ENCODE results near the gene CZIB.

CZIB gene

DNA sequence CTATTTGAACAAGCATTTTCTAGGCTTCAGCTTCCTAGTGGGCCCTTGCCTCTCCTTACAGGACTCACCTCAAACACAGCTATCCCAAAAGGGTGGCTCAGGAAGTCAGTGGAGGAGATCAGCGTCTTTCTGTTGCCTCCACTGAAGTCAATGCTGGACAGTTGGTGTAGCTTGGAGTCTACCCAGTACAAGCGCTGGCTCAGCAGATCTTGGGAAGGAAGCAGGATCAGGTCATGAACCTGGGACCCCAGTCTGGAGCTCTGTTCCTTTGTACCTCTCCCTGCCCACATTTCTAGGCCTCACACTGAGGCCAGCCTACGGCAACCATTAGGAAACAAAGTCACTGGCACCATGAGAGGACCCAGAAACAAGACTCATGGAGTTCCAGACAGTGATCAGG, 41.6 kb upstream of the CZIB start:
- no peak for TF ChIP-seq CTCF (IDR thresholded peaks at IDR 0.05; ENCODE audit: control insufficient read depth, insufficient read depth, low read depth, low read length, missing control alignments)
- H3K4me3 ChIP-seq (ENCODE audit: control insufficient read depth, low read depth, low read length) = no peak overlapping the region
- DNase-seq (ENCODE audit: low read depth) = no peak

- TF ChIP-seq CTCF (IDR thresholded peaks at IDR 0.05; ENCODE audit: control insufficient read depth, insufficient read depth, low read depth, low read length, missing control alignments) = no peak
- no peak for DNase-seq (ENCODE audit: low read depth)
- no peak overlapping the region for H3K4me3 ChIP-seq (ENCODE audit: control insufficient read depth, low read depth, low read length)
Measured at GRCh38 chr1:53260631-53261247, 40.3 kb upstream of the CZIB start.

DNA sequence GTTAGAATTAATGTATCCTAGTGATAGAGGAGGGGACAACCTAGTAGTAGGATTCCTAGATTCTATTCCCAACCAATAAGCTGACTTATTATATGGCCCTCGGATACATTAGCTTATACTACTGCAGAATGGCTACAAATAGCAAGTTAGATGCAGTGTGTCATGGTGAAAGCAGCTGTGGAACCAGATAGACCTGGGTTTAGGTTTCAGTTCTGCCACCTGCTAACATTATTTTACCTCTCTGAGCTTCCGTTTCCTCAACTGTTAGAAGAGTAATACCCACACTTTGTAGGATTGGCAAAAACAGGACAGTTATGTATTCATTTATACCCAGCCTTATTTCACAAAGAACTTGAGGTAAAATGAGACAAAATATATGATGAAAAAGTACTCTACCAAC, 39.5 kb upstream of the CZIB start:
- no peak for DNase-seq (ENCODE audit: low read depth)
- H3K4me3 ChIP-seq (ENCODE audit: control insufficient read depth, low read depth, low read length) = no peak overlapping the region
- no peak for TF ChIP-seq CTCF (IDR thresholded peaks at IDR 0.05; ENCODE audit: control insufficient read depth, insufficient read depth, low read depth, low read length, missing control alignments)

DNA sequence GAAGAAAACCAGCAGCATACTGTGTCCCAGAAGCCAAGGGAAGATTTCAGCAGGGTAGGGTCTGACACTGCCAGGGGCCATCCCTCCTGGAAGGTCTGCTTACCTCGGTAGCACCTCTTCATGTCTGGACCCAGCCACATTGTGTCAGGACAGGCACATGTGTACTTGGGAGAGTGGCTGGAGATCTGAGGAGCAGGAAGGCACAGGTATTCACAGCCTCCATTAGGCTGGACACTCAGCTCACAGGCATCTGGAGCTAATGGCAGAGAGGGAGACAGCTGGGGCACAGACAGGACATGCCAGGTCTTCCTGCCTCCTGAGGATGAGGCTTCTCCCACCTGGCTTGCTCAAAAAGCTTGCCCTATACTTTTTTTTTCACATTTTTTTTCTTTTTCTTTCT, 37.8 kb upstream of the CZIB start:
- TF ChIP-seq CTCF (IDR thresholded peaks at IDR 0.05; ENCODE audit: control insufficient read depth, insufficient read depth, low read depth, low read length, missing control alignments) = no peak
- no peak for DNase-seq (ENCODE audit: low read depth)
- H3K4me3 ChIP-seq (ENCODE audit: control insufficient read depth, low read depth, low read length) = no peak overlapping the region

- no peak for DNase-seq (ENCODE audit: low read depth)
- H3K4me3 ChIP-seq (ENCODE audit: control insufficient read depth, low read depth, low read length) = no peak overlapping the region
- no peak for TF ChIP-seq CTCF (IDR thresholded peaks at IDR 0.05; ENCODE audit: control insufficient read depth, insufficient read depth, low read depth, low read length, missing control alignments)
Measured at GRCh38 chr1:53257454-53258081, 37.1 kb upstream of the CZIB start.

DNA sequence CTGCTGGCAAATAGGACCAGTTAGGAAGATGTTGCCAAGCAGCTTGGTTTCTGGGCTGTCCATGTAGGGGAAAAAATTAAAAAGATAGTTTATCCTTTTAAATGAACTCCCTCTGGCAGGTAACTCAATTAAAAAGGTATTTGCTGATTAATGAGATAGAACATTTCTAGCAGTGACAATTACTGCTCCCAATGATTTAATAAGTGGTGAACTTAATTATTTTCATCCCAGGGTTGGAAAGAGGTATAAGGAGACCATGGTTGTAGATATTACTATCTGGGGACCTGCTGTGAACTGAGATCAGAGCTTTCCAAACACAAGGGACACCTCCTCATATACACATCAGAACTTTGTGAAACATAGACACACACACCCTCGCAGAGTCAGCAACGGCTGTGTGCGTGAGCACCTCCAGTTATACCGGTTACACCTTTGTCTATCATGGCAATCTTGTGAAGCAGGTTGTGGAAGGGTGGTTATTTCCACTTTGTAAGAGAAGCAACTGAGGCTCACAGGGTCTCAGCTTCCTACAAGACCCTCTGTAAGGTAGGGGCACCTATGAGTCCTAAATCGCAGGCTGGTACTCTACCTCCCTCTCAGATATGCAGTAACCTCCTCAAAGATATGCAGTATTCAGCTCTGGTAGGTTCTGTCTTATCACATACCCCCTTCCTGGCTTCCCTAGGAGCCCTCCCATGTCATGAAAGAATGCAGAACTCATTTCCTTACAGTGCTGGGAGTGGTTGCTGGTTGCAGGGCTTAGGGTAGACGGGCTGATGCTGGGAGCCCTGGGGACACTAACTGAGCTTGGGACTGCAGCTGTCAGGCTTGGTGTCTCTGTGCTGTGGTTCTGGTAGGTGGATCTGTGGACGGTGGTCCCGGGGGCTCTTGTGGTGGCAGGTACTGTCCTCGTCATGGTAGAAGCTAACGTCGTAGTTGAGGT, 36.3 kb upstream of the CZIB start:
- no peak for TF ChIP-seq CTCF (IDR thresholded peaks at IDR 0.05; ENCODE audit: control insufficient read depth, insufficient read depth, low read depth, low read length, missing control alignments)
- DNase-seq (ENCODE audit: low read depth) = no peak
- no peak overlapping the region for H3K4me3 ChIP-seq (ENCODE audit: control insufficient read depth, low read depth, low read length)

Measured in AG09309 (cell line).